Immature natural killer cell (primary cell): ENCODE results near the gene DDTL. TPM values are rescaled to one million over a fixed set of nuclear protein-coding genes. Genes with fewer than 3 reads are reported as not detected.

ENCODE experiments used
- DNase-seq, 3 donors: peaks; one replicate each; pipeline ENCODE4 v3.0.0; 2022; ENCODE audit warnings: mixed read lengths in 1 of 3
- H3K27ac Mint-ChIP-seq, 6 donors: one replicate each; pipeline ENCODE4 v1.8.0; 2020; ENCODE audit warnings: mixed read lengths in 6 of 6, mild to moderate bottlenecking in 5 of 6, inconsistent platforms in 4 of 6, moderate library complexity in 3 of 6
- H3K27me3 Mint-ChIP-seq, 3 donors: one replicate each; pipeline ENCODE4 v1.8.0; 2020 to 2021; ENCODE audit warnings: low read depth in 3 of 3, mild to moderate bottlenecking in 3 of 3, mixed read lengths in 3 of 3, moderate library complexity in 3 of 3, inconsistent platforms in 1 of 3
- H3K36me3 Mint-ChIP-seq, 3 donors: one replicate each; pipeline ENCODE4 v1.8.0; 2020; ENCODE audit warnings: mixed read lengths in 3 of 3, inconsistent platforms in 2 of 3, mild to moderate bottlenecking in 2 of 3
- H3K4me1 Mint-ChIP-seq, 2 donors: one replicate each; pipeline ENCODE4 v1.8.0; 2020; ENCODE audit warnings: inconsistent platforms in 2 of 2, mild to moderate bottlenecking in 2 of 2, mixed read lengths in 2 of 2, moderate library complexity in 1 of 2
- H3K4me3 Mint-ChIP-seq, 5 donors: one replicate each; pipeline ENCODE4 v1.8.0; 2020; ENCODE audit warnings: mild to moderate bottlenecking in 5 of 5, mixed read lengths in 5 of 5, inconsistent platforms in 3 of 5, moderate library complexity in 3 of 5
- H3K9me3 Mint-ChIP-seq, 6 donors: one replicate each; pipeline ENCODE4 v1.8.0; 2020; ENCODE audit warnings: mild to moderate bottlenecking in 6 of 6, mixed read lengths in 6 of 6, inconsistent platforms in 4 of 6, moderate library complexity in 3 of 6
- polyA plus RNA-seq, 3 donors: library from polyadenylated mRNA; unstranded; fragments of 300-500 nt; fragmentation: Illumina TruSeq; gene quantifications; one replicate each; pipeline ENCODE4 v1.2.3, GENCODE V29; 2021

DDTL gene
- polyA plus RNA-seq, 3 donors from 2014 or later = 0.72 to 2.9 TPM; not detected in 1

DNA sequence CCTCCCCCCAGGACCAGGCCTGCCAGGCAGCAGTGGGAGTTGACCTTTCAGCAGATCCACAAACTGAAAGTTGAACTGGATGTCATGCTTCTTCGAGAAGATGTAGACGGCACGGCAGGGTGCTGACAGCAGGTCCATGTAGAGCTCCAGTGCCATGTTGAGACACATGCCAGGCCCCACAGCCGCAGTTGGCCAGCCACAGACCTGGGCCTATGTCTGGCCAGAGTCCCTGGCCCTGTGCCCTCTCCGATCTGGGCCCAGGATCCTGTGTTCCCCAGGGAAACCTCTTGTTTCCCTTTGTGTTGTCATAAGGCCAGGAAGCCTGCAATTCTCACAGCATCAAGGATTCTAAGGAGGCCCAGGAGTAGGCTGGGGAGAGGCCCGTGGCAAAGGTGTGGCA lies 38.5 kb downstream of the DDTL start, which contains the start of gene GSTT4:
Gene GSTT4, minus strand, starts transcription at position 253 of the 400 bp plus-strand sequence. Its CDS starts 97 bp downstream, at position 156.
- Mint-ChIP-seq H3K4me1 (peaks cover 2 to 3% of the 10 kb centered on the region in 2 donors), H3K4me3 (no peak within 1 kb of the TSS), H3K36me3 (no peaks in the 10 kb centered on the region), H3K27ac (peak within 1 kb of the TSS in 1 of 6 donors; percentile 42), H3K27me3 (peaks cover 0 to 8% (median 3%) of the 10 kb centered on the region in 3 donors), H3K9me3 (no peaks in the 10 kb centered on the region)
- no peak for DNase-seq

DNA sequence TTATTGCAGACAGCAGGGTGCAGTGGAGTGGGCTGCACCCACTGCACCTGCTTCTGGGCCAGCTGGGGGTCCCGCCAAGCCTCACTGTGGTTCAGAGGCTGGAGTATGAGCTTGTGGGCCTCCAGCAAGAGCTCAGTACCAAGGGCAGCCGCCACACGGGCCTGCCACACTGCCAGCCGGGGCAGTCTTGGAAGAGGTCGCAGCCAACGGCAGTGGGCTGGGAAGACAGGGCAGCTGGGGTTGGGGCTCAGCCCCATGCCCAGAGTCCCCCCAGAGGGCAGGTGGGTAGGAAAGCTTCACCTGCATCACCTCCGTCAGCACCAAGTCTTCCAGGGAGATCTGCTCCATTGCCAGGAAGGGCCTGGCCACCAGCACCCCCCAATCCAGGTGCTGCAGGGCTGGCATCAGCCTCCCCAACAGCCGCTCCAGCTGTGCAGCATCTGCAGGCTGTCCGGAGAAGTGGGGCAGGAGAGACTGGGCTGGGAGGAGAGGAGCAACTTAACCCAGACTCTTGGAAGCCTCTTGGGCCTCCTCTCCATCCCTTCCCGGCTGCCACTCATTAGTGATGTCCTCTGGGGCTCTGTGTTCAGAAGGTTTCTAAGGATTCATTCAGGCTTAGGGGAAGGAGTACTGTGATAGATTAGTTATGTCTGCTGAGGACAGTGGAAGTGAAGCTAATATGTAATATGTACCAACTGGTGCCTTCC lies 39.7 kb downstream of the DDTL start:
- DNase-seq = no peak
- no peak overlapping the region for H3K27ac Mint-ChIP-seq
- peaks cover 12 to 14% of the 10 kb centered on the region in 2 donors for H3K4me1 Mint-ChIP-seq
- H3K36me3 Mint-ChIP-seq = no peaks in the 10 kb centered on the region
- peaks cover 7 to 17% (median 11%) of the 10 kb centered on the region in 3 donors for H3K27me3 Mint-ChIP-seq
- H3K4me3 Mint-ChIP-seq = no peak overlapping the region
- no peaks in the 10 kb centered on the region for H3K9me3 Mint-ChIP-seq

DNA sequence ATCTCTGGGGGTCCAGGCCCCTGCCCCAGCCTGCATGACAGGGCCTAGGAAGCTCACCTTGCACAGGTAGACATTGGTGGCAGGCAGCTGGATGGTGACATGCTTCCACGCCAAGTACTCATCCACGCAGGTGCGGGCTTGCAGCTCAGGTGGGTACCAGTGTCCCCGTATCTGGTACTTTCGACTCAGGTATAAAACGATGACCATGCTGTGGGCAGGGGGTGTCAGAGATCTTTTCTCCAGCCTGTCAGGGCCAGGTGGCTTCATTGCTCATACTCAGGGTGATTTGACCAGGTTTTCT lies 40.2 kb downstream of the DDTL start:
- H3K27me3 Mint-ChIP-seq = peaks cover 9 to 18% (median 15%) of the 10 kb centered on the region in 3 donors
- H3K36me3 Mint-ChIP-seq = no peaks in the 10 kb centered on the region
- H3K9me3 Mint-ChIP-seq = no peaks in the 10 kb centered on the region
- DNase-seq = no peak
- H3K27ac Mint-ChIP-seq = no peak overlapping the region
- H3K4me1 Mint-ChIP-seq = peaks cover 16 to 19% of the 10 kb centered on the region in 2 donors
- no peak overlapping the region for H3K4me3 Mint-ChIP-seq

- no peak overlapping the region for H3K27ac Mint-ChIP-seq
- DNase-seq = no peak
- H3K4me1 Mint-ChIP-seq = peaks cover 19 to 25% of the 10 kb centered on the region in 2 donors
- peaks cover 9 to 15% (median 15%) of the 10 kb centered on the region in 3 donors for H3K27me3 Mint-ChIP-seq
- H3K9me3 Mint-ChIP-seq = no peaks in the 10 kb centered on the region
- no peak overlapping the region for H3K4me3 Mint-ChIP-seq
- H3K36me3 Mint-ChIP-seq = no peaks in the 10 kb centered on the region
Observed at GRCh38 chr22:24007253-24008021, 40.7 kb downstream of the DDTL start.

DNA sequence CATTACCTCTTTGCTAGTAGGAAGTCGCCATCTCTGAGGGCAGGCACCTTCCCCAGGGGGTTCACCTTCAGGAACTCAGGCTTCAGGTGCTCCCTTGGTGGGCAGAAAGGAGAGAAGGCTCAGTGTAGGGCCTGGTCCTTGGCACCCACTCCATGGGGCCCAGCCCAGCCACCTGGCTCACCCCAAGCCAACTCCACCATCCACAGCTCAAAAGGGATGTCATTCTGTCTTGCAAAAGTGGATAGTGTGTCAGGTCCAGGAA lies 41.3 kb downstream of the DDTL start:
- Mint-ChIP-seq H3K4me1 (peaks cover 23 to 28% of the 10 kb centered on the region in 2 donors), H3K36me3 (no peaks in the 10 kb centered on the region), H3K4me3 (no peak overlapping the region), H3K27ac (no peak overlapping the region), H3K9me3 (no peaks in the 10 kb centered on the region), H3K27me3 (peaks cover 9 to 15% (median 15%) of the 10 kb centered on the region in 3 donors)
- no peak for DNase-seq

- Mint-ChIP-seq H3K27ac (peak overlapping the region in 1 of 6 donors; percentile 26), H3K4me3 (no peak overlapping the region)
Observed at GRCh38 chr22:24008381-24009226, 41.9 kb downstream of the DDTL start.

DNA sequence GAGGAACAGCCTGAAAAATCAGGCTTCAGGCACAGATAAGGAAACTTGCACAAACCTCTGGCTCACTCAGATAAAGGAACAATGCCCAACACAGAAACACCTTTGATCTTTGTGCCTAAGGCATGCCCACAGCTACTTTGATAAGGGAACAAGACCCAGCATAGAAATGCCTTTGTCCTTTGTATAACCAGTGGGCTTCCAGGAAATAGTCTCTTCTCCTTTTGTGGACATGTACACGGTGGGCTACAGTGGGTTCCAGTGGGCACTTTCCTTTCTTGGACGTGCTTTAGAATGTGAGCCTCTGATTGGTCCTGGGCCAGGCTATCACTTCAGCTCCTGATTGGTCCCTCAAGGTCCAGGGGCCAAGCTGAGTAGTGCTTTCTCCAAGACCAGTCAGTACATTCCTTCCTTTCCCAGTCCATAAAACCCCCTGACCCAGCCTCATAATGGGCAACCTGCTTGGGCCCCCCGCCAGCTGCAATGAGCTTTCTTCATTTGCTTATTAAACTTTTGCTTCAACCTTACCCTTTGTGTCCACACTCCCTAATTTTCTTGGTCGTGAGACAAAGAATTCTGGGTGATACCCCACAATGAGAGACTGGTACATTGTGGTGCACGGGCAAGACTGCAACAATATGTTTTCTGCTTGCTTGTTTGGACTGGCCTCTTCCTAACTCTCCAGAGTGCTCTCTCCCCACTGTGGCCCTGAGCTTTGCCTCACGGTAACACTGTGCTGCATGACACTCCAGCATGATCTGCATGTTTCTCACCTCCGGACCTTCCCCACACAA lies 42.7 kb downstream of the DDTL start:
- H3K4me3 Mint-ChIP-seq = peak overlapping the region in 2 of 5 donors; percentile 5 to 35
- no peaks in the 10 kb centered on the region for H3K9me3 Mint-ChIP-seq
- peaks cover 9 to 15% (median 14%) of the 10 kb centered on the region in 3 donors for H3K27me3 Mint-ChIP-seq
- H3K27ac Mint-ChIP-seq = peak overlapping the region in 4 of 6 donors; percentile 65 to 96 (median 80)
- no peaks in the 10 kb centered on the region for H3K36me3 Mint-ChIP-seq
- H3K4me1 Mint-ChIP-seq = peaks cover 27 to 41% of the 10 kb centered on the region in 2 donors
- DNase-seq = no peak

More at GRCh38 chr22:24008381-24009226, 41.9 kb downstream of the DDTL start:
- DNase-seq = no peak
- Mint-ChIP-seq H3K27me3 (peaks cover 9 to 15% (median 14%) of the 10 kb centered on the region in 3 donors), H3K36me3 (no peaks in the 10 kb centered on the region), H3K9me3 (no peaks in the 10 kb centered on the region), H3K4me1 (peaks cover 26 to 33% of the 10 kb centered on the region in 2 donors)

- Mint-ChIP-seq H3K27ac (peak overlapping the region; percentile 65 to 97 (median 91)), H3K27me3 (peaks cover 9 to 15% (median 14%) of the 10 kb centered on the region in 3 donors), H3K4me3 (peak overlapping the region; percentile 45 to 95 (median 79)), H3K36me3 (no peaks in the 10 kb centered on the region), H3K9me3 (no peaks in the 10 kb centered on the region), H3K4me1 (peaks cover 30 to 47% of the 10 kb centered on the region in 2 donors)
- no peak for DNase-seq
Observed at GRCh38 chr22:24010018-24010391, 43.3 kb downstream of the DDTL start.

DNA sequence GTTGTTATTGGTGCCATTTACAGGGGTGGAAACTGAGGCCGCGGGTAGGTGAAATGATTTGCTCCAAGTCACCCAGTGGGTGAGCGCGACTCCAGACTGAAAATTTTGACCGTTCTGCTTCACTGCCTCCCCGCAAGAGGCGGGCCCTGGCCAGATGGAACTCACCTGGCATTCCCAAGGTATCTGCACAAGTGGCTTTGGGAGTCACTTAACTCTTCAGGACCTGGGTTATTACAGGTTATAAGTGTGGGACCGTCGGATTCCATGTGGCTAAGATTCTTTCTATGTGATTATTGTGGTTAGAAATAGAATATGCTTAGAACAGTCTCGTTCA lies 45.0 kb downstream of the DDTL start:
- Mint-ChIP-seq H3K9me3 (no peaks in the 10 kb centered on the region), H3K27me3 (peaks cover 9 to 15% (median 14%) of the 10 kb centered on the region in 3 donors), H3K36me3 (peaks cover 0 to 4% (median 3%) of the 10 kb centered on the region in 3 donors), H3K4me1 (peaks cover 32 to 51% of the 10 kb centered on the region in 2 donors), H3K27ac (peak overlapping the region; percentile 90 to 97 (median 96)), H3K4me3 (peak overlapping the region; percentile 93 to 96 (median 95))
- DNase-seq = no peak

DNA sequence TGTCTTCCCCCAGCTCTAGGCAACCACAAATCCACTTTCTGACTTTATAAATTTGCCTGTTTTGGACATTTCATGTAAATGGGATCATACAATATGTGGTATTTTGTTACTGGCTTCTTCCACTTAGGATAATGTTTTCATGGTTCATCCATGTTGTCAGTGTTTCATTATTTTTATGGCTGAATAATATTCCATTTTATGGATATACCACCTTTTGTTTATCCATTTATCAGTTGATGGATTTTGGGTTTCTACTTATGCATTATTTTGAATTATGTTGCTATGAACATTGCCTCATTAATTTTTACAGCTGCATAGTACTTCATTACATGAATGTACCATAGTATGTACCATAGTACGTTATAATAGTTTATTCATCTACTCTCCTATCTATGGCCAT lies 49.5 kb downstream of the DDTL start:
- no peak overlapping the region for H3K27ac Mint-ChIP-seq
- peaks cover 3 to 6% (median 4%) of the 10 kb centered on the region in 3 donors for H3K27me3 Mint-ChIP-seq
- no peak for DNase-seq
- peaks cover 4 to 8% (median 7%) of the 10 kb centered on the region in 3 donors for H3K36me3 Mint-ChIP-seq
- no peaks in the 10 kb centered on the region for H3K9me3 Mint-ChIP-seq
- H3K4me1 Mint-ChIP-seq = peaks cover 25 to 45% of the 10 kb centered on the region in 2 donors
- H3K4me3 Mint-ChIP-seq = no peak overlapping the region

GRCh38 chr22:24021304-24021703 lies 54.6 kb downstream of the DDTL start:
- Mint-ChIP-seq H3K27ac (no peak overlapping the region), H3K4me3 (no peak overlapping the region), H3K4me1 (peaks cover 12 to 39% of the 10 kb centered on the region in 2 donors), H3K9me3 (peaks cover 0 to 1% (median 0%) of the 10 kb centered on the region in 6 donors), H3K27me3 (no peaks in the 10 kb centered on the region), H3K36me3 (peaks cover 4 to 8% (median 4%) of the 10 kb centered on the region in 3 donors)
- no peak for DNase-seq
